Renal cortical epithelial cell (primary cell): ENCODE data around the gene ZNF611. TPM values are rescaled to one million over a fixed set of nuclear protein-coding genes. Genes with fewer than 3 reads are reported as not detected.
A peak's percentile ranks its signal among the peaks of the same experiment; 100 is the strongest.
"Not testable (repeated sequence)": the region's sequence is repeated elsewhere in the genome, so short reads cannot be mapped to it uniquely, and the experiment has no call there.

Experiments used
- DNase-seq: peaks from one replicate; pipeline ENCODE4 v3.0.0-alpha.2; 2011; ENCODE audit warnings: low read depth
- total RNA-seq: library from RNA; depleted of rRNA; stranded (reverse); fragments of >200 nt; gene quantifications from 2 replicates; pipeline ENCODE4 v1.2.3, GENCODE V29; 2014

The ZNF611 gene
- total RNA-seq, 1 donor from 2014 or later = 77.3 TPM

- DNase-seq = not testable (repeated sequence)
Measured at GRCh38 chr19:52681216-52681615, 53.6 kb downstream of the ZNF611 start.

- DNase-seq = no peak
Measured at GRCh38 chr19:52679598-52679997, 55.2 kb downstream of the ZNF611 start.

- DNase-seq = not testable (repeated sequence)
Measured at GRCh38 chr19:52675239-52675638, 59.6 kb downstream of the ZNF611 start.

GRCh38 chr19:52673014-52673413 lies 61.8 kb downstream of the ZNF611 start:
- no peak for DNase-seq

- DNase-seq = peak; percentile 73
Measured at GRCh38 chr19:52670046-52670445, 64.8 kb downstream of the ZNF611 start.

- no peak for DNase-seq
Measured at GRCh38 chr19:52669586-52669985, 65.3 kb downstream of the ZNF611 start.

- no peak for DNase-seq
Measured at GRCh38 chr19:52667972-52668371, 66.9 kb downstream of the ZNF611 start.

- peak; percentile 23 for DNase-seq
Measured at GRCh38 chr19:52666506-52666905, 68.3 kb downstream of the ZNF611 start.

GRCh38 chr19:52665529-52665928 lies 69.3 kb downstream of the ZNF611 start:
- peak; percentile 91 for DNase-seq

GRCh38 chr19:52665027-52665426 lies 69.8 kb downstream of the ZNF611 start:
- no peak for DNase-seq

GRCh38 chr19:52664461-52664860 lies 70.4 kb downstream of the ZNF611 start:
- no peak for DNase-seq

- peak; percentile 59 for DNase-seq
Measured at GRCh38 chr19:52662631-52663030, 72.2 kb downstream of the ZNF611 start.

- DNase-seq = peak; percentile 46
Measured at GRCh38 chr19:52660981-52661380, 73.9 kb downstream of the ZNF611 start.

GRCh38 chr19:52659013-52659412 lies 75.8 kb downstream of the ZNF611 start:
- DNase-seq = no peak

GRCh38 chr19:52658595-52658994 lies 76.2 kb downstream of the ZNF611 start:
- DNase-seq = no peak

GRCh38 chr19:52653161-52653560 lies 81.7 kb downstream of the ZNF611 start:
- DNase-seq = no peak

Other genes with a start within 250 kb of the ZNF611 start
- gene ZNF808, start 207.4 kb downstream of the ZNF611 start, total RNA-seq = 16.8 and 62.0 TPM in 2 replicates
- gene ZNF701, start 164.8 kb downstream of the ZNF611 start, total RNA-seq = 13.5 and 33.4 TPM in 2 replicates
- 68.8 and 165 TPM in 2 replicates for gene ZNF83, start 96.7 kb downstream of the ZNF611 start, total RNA-seq
- 10.2 and 10.8 TPM in 2 replicates for gene ZNF600, start 51.7 kb upstream of the ZNF611 start, total RNA-seq
- gene ZNF28, start 86.6 kb upstream of the ZNF611 start, total RNA-seq = 36.5 and 57.1 TPM in 2 replicates
- 56.8 and 61.2 TPM in 2 replicates for gene ZNF468, start 122.6 kb upstream of the ZNF611 start, total RNA-seq
- gene ZNF320, start 162.6 kb upstream of the ZNF611 start, total RNA-seq = 38.1 and 40.3 TPM in 2 replicates
- gene ZNF888, start 188.4 kb upstream of the ZNF611 start, total RNA-seq = 24.7 and 80.5 TPM in 2 replicates
- gene ZNF816, start 227.8 kb upstream of the ZNF611 start, total RNA-seq = 27.8 and 28.3 TPM in 2 replicates